GM19023 (cell line): ENCODE data around the gene TPGS2.

Source experiments
- ATAC-seq: cut with Tn5 transposase; IDR thresholded peaks from one replicate; pipeline ENCODE4 v1.9.1; 2021; ENCODE audit warnings: mild to moderate bottlenecking, moderate library complexity; ENCODE audit not compliant: unreplicated experiment

Gene TPGS2

GRCh38 chr18:36744261-36744876, 84.4 kb downstream of the TPGS2 start:
- ATAC-seq: no peak
